B cell (primary cell): ENCODE results near the gene EPAS1. TPM values are rescaled to one million over a fixed set of nuclear protein-coding genes. Genes with fewer than 3 reads are reported as not detected.

ENCODE experiments used
- ATAC-seq: fragments of 200-7000 bp; cut with Tn5 transposase; one replicate; pipeline ENCODE4 v1.10.0; 2021; ENCODE audit warnings: low read depth, mild to moderate bottlenecking, moderate number of reproducible peaks, moderate library complexity
- CTCF ChIA-PET: fragments of 350-600 bp; sonication (Branson Sonifier 250); formaldehyde crosslinking; loops from one replicate; lab custom pipeline; 2021; ENCODE audit warnings: antibody characterized with exemption, inconsistent platforms; lab: Charles Lee
- POLR2A ChIA-PET: fragments of 350-600 bp; sonication (Branson Sonifier 250); formaldehyde crosslinking; loops from one replicate; lab custom pipeline; 2021; ENCODE audit warnings: antibody characterized with exemption; lab: Charles Lee
- DNase-seq: peaks from one replicate; pipeline ENCODE4 v3.0.0; 2013
- H2AFZ ChIP-seq: 2 replicates; pipeline ENCODE4 v1.6.1; 2012; ENCODE audit warnings: mild to moderate bottlenecking, low read depth, low read length; ENCODE audit not compliant: insufficient read depth, poor library complexity, severe bottlenecking
- H3K27ac ChIP-seq, 2 donors: 1 replicate in 1 of 2; 2 replicates in 1 of 2; pipeline ENCODE4 v1.5.1; 2012 to 2013; ENCODE audit warnings: low read length in 2 of 2, mild to moderate bottlenecking in 2 of 2, moderate library complexity in 1 of 2
- H3K27me3 ChIP-seq, 4 experiments: fragments of 200-600 bp in 1 of 4; sonication (generic) in 1 of 4; replicated peaks in 1 of 4; 1 replicate in 2 of 4; 2 replicates in 2 of 4; pipeline versions ENCODE4 v1.6.1 to v1.7.0; 2013 to 2016; ENCODE audit warnings: low read length in 3 of 4, mild to moderate bottlenecking in 2 of 4, mixed read lengths in 1 of 4, moderate library complexity in 1 of 4; ENCODE audit not compliant: insufficient read depth in 4 of 4, control insufficient read depth in 3 of 4; ENCODE audit errors: control extremely low read depth in 1 of 4
- H3K36me3 ChIP-seq, 2 experiments: replicated peaks in 1 of 2; 1 replicate in 1 of 2; 2 replicates in 1 of 2; pipeline versions ENCODE4 v1.6.1 to v1.7.1; 2013; ENCODE audit warnings: low read length in 1 of 2; ENCODE audit not compliant: insufficient read depth in 2 of 2, control insufficient read depth in 1 of 2; ENCODE audit errors: control extremely low read depth in 1 of 2, extremely low read depth in 1 of 2
- H3K4me1 ChIP-seq, 2 donors: fragments of 200-600 bp in 1 of 2; sonication (generic) in 1 of 2; 1 replicate in 1 of 2; 2 replicates in 1 of 2; pipeline versions ENCODE4 v1.5.1 to v1.6.1; 2013 to 2017; ENCODE audit warnings: low read length in 2 of 2; ENCODE audit not compliant: control insufficient read depth in 2 of 2, insufficient read depth in 2 of 2
- H3K4me2 ChIP-seq: replicated peaks from 2 replicates; pipeline ENCODE3; 2012; ENCODE audit warnings: mild to moderate bottlenecking, low read depth, low read length; ENCODE audit not compliant: poor library complexity, severe bottlenecking
- H3K4me3 ChIP-seq, 5 experiments: fragments of 200-600 bp in 1 of 5; sonication (generic) in 1 of 5; 1 replicate in 3 of 5; 2 replicates in 2 of 5; pipeline versions ENCODE4 v1.5.1 to v1.7.0; 2011 to 2016; ENCODE audit warnings: low read length in 4 of 5, mild to moderate bottlenecking in 4 of 5, low read depth in 2 of 5, control low read depth in 1 of 5, moderate library complexity in 1 of 5; ENCODE audit not compliant: insufficient read depth in 1 of 5; ENCODE audit errors: control extremely low read depth in 1 of 5, extremely low read depth in 1 of 5
- H3K79me2 ChIP-seq: fragments of 200-600 bp; sonication (generic); one replicate; pipeline ENCODE4 v1.6.0; 2016; ENCODE audit warnings: low read length; ENCODE audit not compliant: control insufficient read depth, insufficient read depth
- H3K9ac ChIP-seq: fragments of 200-600 bp; sonication (generic); 2 replicates; pipeline ENCODE4 v1.6.1; 2017; ENCODE audit warnings: mild to moderate bottlenecking, low read length, moderate library complexity
- H3K9me3 ChIP-seq, 3 donors: one replicate each; pipeline versions ENCODE4 v1.6.1 to v1.7.1; 2013; ENCODE audit warnings: low read length in 2 of 3; ENCODE audit not compliant: control insufficient read depth in 2 of 3, insufficient read depth in 1 of 3; ENCODE audit errors: control extremely low read depth in 1 of 3
- H4K20me1 ChIP-seq: 2 replicates; pipeline ENCODE4 v1.6.0; 2012; ENCODE audit warnings: mild to moderate bottlenecking, low read length; ENCODE audit not compliant: insufficient read depth, control insufficient read depth, poor library complexity, severe bottlenecking
- H3K27ac Mint-ChIP-seq: one replicate; pipeline ENCODE4 v1.8.0; 2021; ENCODE audit warnings: mixed read lengths
- H3K27me3 Mint-ChIP-seq: one replicate; pipeline ENCODE4 v1.8.0; 2021; ENCODE audit warnings: mixed read lengths
- H3K4me1 Mint-ChIP-seq: one replicate; pipeline ENCODE4 v1.8.0; 2021; ENCODE audit warnings: mixed read lengths
- H3K4me3 Mint-ChIP-seq: one replicate; pipeline ENCODE4 v1.8.0; 2021; ENCODE audit warnings: mixed read lengths
- H3K9me3 Mint-ChIP-seq: one replicate; pipeline ENCODE4 v1.8.0; 2022; ENCODE audit warnings: mixed read lengths; ENCODE audit not compliant: insufficient read depth
- EZH2 ChIP-seq: IDR thresholded peaks from 2 replicates; pipeline ENCODE4 v1.6.1; 2012; ENCODE audit warnings: borderline replicate concordance, low read depth, mild to moderate bottlenecking, moderate library complexity, low read length; ENCODE audit not compliant: insufficient read depth, poor library complexity, severe bottlenecking
- WGBS: methylation state at CpG from one replicate; pipeline ENCODE4 v1.1.5; 2013; ENCODE audit warnings: missing lambda C conversion rate; ENCODE audit not compliant: insufficient coverage; 5-methylcytosine and 5-hydroxymethylcytosine counted together
- intact Hi-C: fragments of 100-400 bp; cut with micrococcal nuclease; formaldehyde crosslinking; loops from one replicate; pipeline ENCODE4 v1.10.0; 2022
- polyA plus RNA-seq: library from polyadenylated mRNA; depleted of rRNA; stranded (reverse); fragments of >200 nt; gene quantifications from 2 replicates; pipeline ENCODE4 v1.2.3, GENCODE V29; 2012
- total RNA-seq, 2 donors: library from RNA; stranded (reverse); fragments of 120-200 nt in 1 of 2; gene quantifications; 1 replicate in 1 of 2; 2 replicates in 1 of 2; pipeline versions ENCODE4 v1.2.3 to v1.2.4, GENCODE V29; 2013 to 2022
- TF ChIP-seq, protein P1 (sequence below): fragments of 200-600 bp; IDR thresholded peaks from one replicate; pipeline ENCODE4 v1.8.0; 2022; ENCODE audit warnings: antibody characterized with exemption, mild to moderate bottlenecking

EPAS1 gene
- total and polyA plus RNA-seq, 2 donors (not counting 1 experiment from before 2014, with no cell fraction given): 0.06 to 0.37 TPM

- no peak overlapping the region for H3K27ac ChIP-seq
- POLR2A ChIA-PET: no interaction called here
- H3K4me1 ChIP-seq: no peaks in the 10 kb centered on the region
- WGBS: no CpG with 5 or more reads among the region's 1 CpG
- no peak overlapping the region for H3K4me3 ChIP-seq
- H3K4me2 ChIP-seq: no peak overlapping the region
- no peaks in the 10 kb centered on the region for H4K20me1 ChIP-seq
- H3K27me3 ChIP-seq: peaks cover 0 to 3% (median 0%) of the 10 kb centered on the region in 4 experiments
- no peak overlapping the region for H3K27ac Mint-ChIP-seq
- H2AFZ ChIP-seq: no peak overlapping the region
- H3K36me3 ChIP-seq: no peaks in the 10 kb centered on the region
- CTCF ChIA-PET: no interaction called here
- DNase-seq (no peak), ATAC-seq (no peak)
- H3K79me2 ChIP-seq: no peaks in the 10 kb centered on the region
- H3K27me3 Mint-ChIP-seq: no peaks in the 10 kb centered on the region
- peaks cover 16% of the 10 kb centered on the region for H3K9me3 Mint-ChIP-seq
- H3K9me3 ChIP-seq: peaks cover 1 to 11% (median 4%) of the 10 kb centered on the region in 3 donors
- intact Hi-C loops: no loop called here
- H3K4me3 Mint-ChIP-seq: no peak overlapping the region
- TF ChIP-seq EZH2: no peak
- TF ChIP-seq, protein P1, sequence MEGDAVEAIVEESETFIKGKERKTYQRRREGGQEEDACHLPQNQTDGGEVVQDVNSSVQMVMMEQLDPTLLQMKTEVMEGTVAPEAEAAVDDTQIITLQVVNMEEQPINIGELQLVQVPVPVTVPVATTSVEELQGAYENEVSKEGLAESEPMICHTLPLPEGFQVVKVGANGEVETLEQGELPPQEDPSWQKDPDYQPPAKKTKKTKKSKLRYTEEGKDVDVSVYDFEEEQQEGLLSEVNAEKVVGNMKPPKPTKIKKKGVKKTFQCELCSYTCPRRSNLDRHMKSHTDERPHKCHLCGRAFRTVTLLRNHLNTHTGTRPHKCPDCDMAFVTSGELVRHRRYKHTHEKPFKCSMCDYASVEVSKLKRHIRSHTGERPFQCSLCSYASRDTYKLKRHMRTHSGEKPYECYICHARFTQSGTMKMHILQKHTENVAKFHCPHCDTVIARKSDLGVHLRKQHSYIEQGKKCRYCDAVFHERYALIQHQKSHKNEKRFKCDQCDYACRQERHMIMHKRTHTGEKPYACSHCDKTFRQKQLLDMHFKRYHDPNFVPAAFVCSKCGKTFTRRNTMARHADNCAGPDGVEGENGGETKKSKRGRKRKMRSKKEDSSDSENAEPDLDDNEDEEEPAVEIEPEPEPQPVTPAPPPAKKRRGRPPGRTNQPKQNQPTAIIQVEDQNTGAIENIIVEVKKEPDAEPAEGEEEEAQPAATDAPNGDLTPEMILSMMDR: no peak
- H3K4me1 Mint-ChIP-seq: no peaks in the 10 kb centered on the region
- no peak overlapping the region for H3K9ac ChIP-seq
Measured at GRCh38 chr2:46414701-46415100, 117.5 kb downstream of the EPAS1 start.

GRCh38 chr2:46416280-46416679 is 119.1 kb downstream of the EPAS1 start:
- TF ChIP-seq EZH2: no peak
- TF ChIP-seq, protein P1: no peak
- POLR2A ChIA-PET: no interaction called here
- Histone ChIP-seq H3K27me3 (peaks cover 0 to under 1% (median 0%) of the 10 kb centered on the region in 4 experiments), H3K36me3 (no peaks in the 10 kb centered on the region), H3K4me2 (no peak overlapping the region), H3K4me1 (no peaks in the 10 kb centered on the region), H4K20me1 (no peaks in the 10 kb centered on the region), H3K4me3 (no peak overlapping the region), H3K9ac (no peak overlapping the region), H2AFZ (no peak overlapping the region), H3K79me2 (no peaks in the 10 kb centered on the region), H3K27ac (no peak overlapping the region), H3K9me3 (peaks cover 1 to 11% (median 4%) of the 10 kb centered on the region in 3 donors)
- no peaks in the 10 kb centered on the region for H3K4me1 Mint-ChIP-seq
- no peak overlapping the region for H3K27ac Mint-ChIP-seq
- H3K27me3 Mint-ChIP-seq: no peaks in the 10 kb centered on the region
- no peak for DNase-seq
- peaks cover 16% of the 10 kb centered on the region for H3K9me3 Mint-ChIP-seq
- no peak for ATAC-seq
- CTCF ChIA-PET: no interaction called here
- intact Hi-C loops: no loop called here
- H3K4me3 Mint-ChIP-seq: no peak overlapping the region
